ENCODE results near the gene ESPNL.

ESPNL gene

GRCh38 chr2:238174291-238174690 lies 74.2 kb downstream of the ESPNL start:
- no peaks in the 10 kb centered on the region for H4K20me1 ChIP-seq (ENCODE audit: insufficient read depth, low read length)
- H3K9me3 ChIP-seq (replicated peaks; ENCODE audit: insufficient read depth, low read length), result no peaks in the 10 kb centered on the region
- H3K27ac ChIP-seq (ENCODE audit: low read length), result no peak overlapping the region
- TF ChIP-seq EZH2 (optimal IDR thresholded peaks at IDR 0.05; ENCODE audit: low read depth, low read length), result no peak
- TF ChIP-seq EZH2phosphoT487 (IDR thresholded peaks at IDR 0.05; ENCODE audit: low read length), result no peak
- TF ChIP-seq CTCF (IDR thresholded peaks at IDR 0.05; ENCODE audit: low read length), result no peak
- no peak overlapping the region for H3K4me2 ChIP-seq (ENCODE audit: low read depth, low read length)
- H3K79me2 ChIP-seq (ENCODE audit: low read length), result no peaks in the 10 kb centered on the region
- no peak overlapping the region for H3K4me3 ChIP-seq (ENCODE audit: low read length)
- H3K27me3 ChIP-seq (replicated peaks; ENCODE audit: insufficient read depth, low read length), result no peaks in the 10 kb centered on the region
- no peaks in the 10 kb centered on the region for H3F3A ChIP-seq (ENCODE audit: insufficient read depth, low read length)
- H2AFZ ChIP-seq (ENCODE audit: low read length), result no peak overlapping the region
- DNase-seq, result no peak
- no peaks in the 10 kb centered on the region; the same call in none of the 2 replicates for H3K36me3 ChIP-seq (replicated peaks; ENCODE audit: insufficient read depth, low read length)
- no peaks in the 10 kb centered on the region for H3K4me1 ChIP-seq (ENCODE audit: low read length)
- no peaks in the 10 kb centered on the region for H3K9me2 ChIP-seq (replicated peaks; ENCODE audit: insufficient read depth, low read length)
- H3K9ac ChIP-seq (ENCODE audit: low read length), result no peak overlapping the region

- Histone ChIP-seq H3F3A (ENCODE audit: insufficient read depth, low read length) (no peaks in the 10 kb centered on the region), H2AFZ (ENCODE audit: low read length) (no peak overlapping the region), H3K27me3 (replicated peaks; ENCODE audit: insufficient read depth, low read length) (no peaks in the 10 kb centered on the region), H3K9me2 (replicated peaks; ENCODE audit: insufficient read depth, low read length) (no peaks in the 10 kb centered on the region), H3K27ac (ENCODE audit: low read length) (no peak overlapping the region), H3K4me2 (ENCODE audit: low read depth, low read length) (no peak overlapping the region), H3K4me1 (ENCODE audit: low read length) (no peaks in the 10 kb centered on the region), H3K36me3 (replicated peaks; ENCODE audit: insufficient read depth, low read length) (no peaks in the 10 kb centered on the region; the same call in none of the 2 replicates), H4K20me1 (ENCODE audit: insufficient read depth, low read length) (no peaks in the 10 kb centered on the region), H3K9ac (ENCODE audit: low read length) (no peak overlapping the region), H3K79me2 (ENCODE audit: low read length) (no peaks in the 10 kb centered on the region), H3K9me3 (replicated peaks; ENCODE audit: insufficient read depth, low read length) (no peaks in the 10 kb centered on the region), H3K4me3 (ENCODE audit: low read length) (no peak overlapping the region)
- TF ChIP-seq CTCF (IDR thresholded peaks at IDR 0.05; ENCODE audit: low read length) (no peak), EZH2phosphoT487 (IDR thresholded peaks at IDR 0.05; ENCODE audit: low read length) (no peak), EZH2 (optimal IDR thresholded peaks at IDR 0.05; ENCODE audit: low read depth, low read length) (no peak)
- no peak for DNase-seq
These were observed 74.6 kb downstream of the ESPNL start for GRCh38 chr2:238174701-238175100.

GRCh38 chr2:238176613-238177012 lies 76.5 kb downstream of the ESPNL start:
- no peak overlapping the region for H3K4me3 ChIP-seq (ENCODE audit: low read length)

More at GRCh38 chr2:238176613-238177012, 76.5 kb downstream of the ESPNL start:
- no peaks in the 10 kb centered on the region for H4K20me1 ChIP-seq (ENCODE audit: insufficient read depth, low read length)
- DNase-seq, result no peak
- H3K9me3 ChIP-seq (replicated peaks; ENCODE audit: insufficient read depth, low read length), result no peaks in the 10 kb centered on the region
- H3K9ac ChIP-seq (ENCODE audit: low read length), result no peak overlapping the region
- H3K9me2 ChIP-seq (replicated peaks; ENCODE audit: insufficient read depth, low read length), result no peaks in the 10 kb centered on the region
- H3K27me3 ChIP-seq (replicated peaks; ENCODE audit: insufficient read depth, low read length), result no peaks in the 10 kb centered on the region
- H3K4me2 ChIP-seq (ENCODE audit: low read depth, low read length), result no peak overlapping the region
- no peak overlapping the region for H2AFZ ChIP-seq (ENCODE audit: low read length)
- H3K79me2 ChIP-seq (ENCODE audit: low read length), result no peaks in the 10 kb centered on the region
- no peaks in the 10 kb centered on the region; the same call in none of the 2 replicates for H3K36me3 ChIP-seq (replicated peaks; ENCODE audit: insufficient read depth, low read length)
- no peaks in the 10 kb centered on the region for H3F3A ChIP-seq (ENCODE audit: insufficient read depth, low read length)
- no peak overlapping the region for H3K27ac ChIP-seq (ENCODE audit: low read length)
- no peaks in the 10 kb centered on the region for H3K4me1 ChIP-seq (ENCODE audit: low read length)
- TF ChIP-seq EZH2phosphoT487 (IDR thresholded peaks at IDR 0.05; ENCODE audit: low read length), result no peak
- TF ChIP-seq CTCF (IDR thresholded peaks at IDR 0.05; ENCODE audit: low read length), result no peak
- no peak for TF ChIP-seq EZH2 (optimal IDR thresholded peaks at IDR 0.05; ENCODE audit: low read depth, low read length)
